A673 (cell line): Measurements from ENCODE around the gene CLEC5A.

ENCODE experiments used
- EZH2 ChIP-seq: fragments of 200-600 bp; sonication (generic); IDR thresholded peaks from 2 replicates; pipeline ENCODE4 v1.6.1; 2017; ENCODE audit warnings: borderline replicate concordance, low read depth, mild to moderate bottlenecking, mixed read lengths, antibody characterized with exemption, low read length; ENCODE audit not compliant: poor library complexity, severe bottlenecking
- TF ChIP-seq, protein P1 (sequence below): fragments of 300-800, 200-600 bp; sonication (generic); conservative IDR thresholded peaks from 2 replicates; pipeline ENCODE4 v1.5.1; 2017; ENCODE audit warnings: low read depth, mild to moderate bottlenecking, antibody characterized with exemption, low read length, moderate library complexity, mixed read lengths

- TF ChIP-seq, protein P1, sequence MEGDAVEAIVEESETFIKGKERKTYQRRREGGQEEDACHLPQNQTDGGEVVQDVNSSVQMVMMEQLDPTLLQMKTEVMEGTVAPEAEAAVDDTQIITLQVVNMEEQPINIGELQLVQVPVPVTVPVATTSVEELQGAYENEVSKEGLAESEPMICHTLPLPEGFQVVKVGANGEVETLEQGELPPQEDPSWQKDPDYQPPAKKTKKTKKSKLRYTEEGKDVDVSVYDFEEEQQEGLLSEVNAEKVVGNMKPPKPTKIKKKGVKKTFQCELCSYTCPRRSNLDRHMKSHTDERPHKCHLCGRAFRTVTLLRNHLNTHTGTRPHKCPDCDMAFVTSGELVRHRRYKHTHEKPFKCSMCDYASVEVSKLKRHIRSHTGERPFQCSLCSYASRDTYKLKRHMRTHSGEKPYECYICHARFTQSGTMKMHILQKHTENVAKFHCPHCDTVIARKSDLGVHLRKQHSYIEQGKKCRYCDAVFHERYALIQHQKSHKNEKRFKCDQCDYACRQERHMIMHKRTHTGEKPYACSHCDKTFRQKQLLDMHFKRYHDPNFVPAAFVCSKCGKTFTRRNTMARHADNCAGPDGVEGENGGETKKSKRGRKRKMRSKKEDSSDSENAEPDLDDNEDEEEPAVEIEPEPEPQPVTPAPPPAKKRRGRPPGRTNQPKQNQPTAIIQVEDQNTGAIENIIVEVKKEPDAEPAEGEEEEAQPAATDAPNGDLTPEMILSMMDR: no peak; the same call in 1 of the 2 replicates
- TF ChIP-seq EZH2: no peak
Measured at GRCh38 chr7:141974831-141975230, 28.1 kb upstream of the CLEC5A start.
